MCF 10A (cell line): Measurements from ENCODE around the gene CPNE5. TPM values are rescaled to one million over a fixed set of nuclear protein-coding genes. Genes with fewer than 3 reads are reported as not detected.

ENCODE experiments used
- BruUV-seq: library from RNA; stranded (reverse); fragments of 400-500 nt; replicated peaks from 2 replicates; lab custom pipeline; 2021; lab: Mats Ljungman, UMichigan
- CTCF ChIA-PET: fragments of 300-600 bp; sonication (Branson Sonifier 250); formaldehyde crosslinking; extraction: SDS; loops from one replicate; lab custom pipeline; 2021; ENCODE audit warnings: antibody characterized with exemption, inconsistent platforms; lab: Yijun Ruan, JAX
- POLR2A ChIA-PET: fragments of 300-600, 350-650 bp; sonication (Branson Sonifier 250); formaldehyde crosslinking; extraction: SDS; loops from one replicate; lab custom pipeline; 2020; ENCODE audit warnings: antibody characterized with exemption, inconsistent platforms; lab: Yijun Ruan, JAX
- DNase-seq: peaks from one replicate; pipeline ENCODE4 v3.0.0-alpha.2; 2018; ENCODE audit not compliant: unreplicated experiment
- H3K27ac Mint-ChIP-seq: one replicate; pipeline ENCODE4 v1.8.0; 2022; ENCODE audit warnings: mild to moderate bottlenecking, low read depth, mixed read lengths; ENCODE audit not compliant: unreplicated experiment
- H3K27me3 Mint-ChIP-seq: one replicate; pipeline ENCODE4 v1.8.0; 2022; ENCODE audit warnings: mixed read lengths; ENCODE audit not compliant: insufficient read depth, unreplicated experiment
- H3K36me3 Mint-ChIP-seq: one replicate; pipeline ENCODE4 v1.8.0; 2022; ENCODE audit warnings: mild to moderate bottlenecking, moderate library complexity, mixed read lengths; ENCODE audit not compliant: insufficient read depth, unreplicated experiment
- H3K4me1 Mint-ChIP-seq: one replicate; pipeline ENCODE4 v1.8.0; 2022; ENCODE audit warnings: mixed read lengths; ENCODE audit not compliant: insufficient read depth, unreplicated experiment
- H3K4me3 Mint-ChIP-seq: one replicate; pipeline ENCODE4 v1.8.0; 2022; ENCODE audit warnings: mild to moderate bottlenecking, moderate library complexity, mixed read lengths; ENCODE audit not compliant: unreplicated experiment
- H3K9me3 Mint-ChIP-seq: one replicate; pipeline ENCODE4 v1.8.0; 2022; ENCODE audit warnings: mixed read lengths; ENCODE audit not compliant: unreplicated experiment
- intact Hi-C: fragments of 100-400 bp; cut with micrococcal nuclease; formaldehyde crosslinking; loops from 2 replicates; pipeline ENCODE4 v1.14.1; 2022
- total RNA-seq: library from RNA; stranded (reverse); gene quantifications from 2 replicates; pipeline ENCODE4 v1.2.3, GENCODE V29; 2022
- TF ChIP-seq, protein P1 (sequence below): fragments of 200-600 bp; IDR thresholded peaks from one replicate; pipeline ENCODE4 v1.8.0; 2022; ENCODE audit warnings: antibody characterized with exemption, mild to moderate bottlenecking; ENCODE audit not compliant: unreplicated experiment

CPNE5 gene
- total RNA-seq, 1 experiment from 2014 or later: not detected

DNA sequence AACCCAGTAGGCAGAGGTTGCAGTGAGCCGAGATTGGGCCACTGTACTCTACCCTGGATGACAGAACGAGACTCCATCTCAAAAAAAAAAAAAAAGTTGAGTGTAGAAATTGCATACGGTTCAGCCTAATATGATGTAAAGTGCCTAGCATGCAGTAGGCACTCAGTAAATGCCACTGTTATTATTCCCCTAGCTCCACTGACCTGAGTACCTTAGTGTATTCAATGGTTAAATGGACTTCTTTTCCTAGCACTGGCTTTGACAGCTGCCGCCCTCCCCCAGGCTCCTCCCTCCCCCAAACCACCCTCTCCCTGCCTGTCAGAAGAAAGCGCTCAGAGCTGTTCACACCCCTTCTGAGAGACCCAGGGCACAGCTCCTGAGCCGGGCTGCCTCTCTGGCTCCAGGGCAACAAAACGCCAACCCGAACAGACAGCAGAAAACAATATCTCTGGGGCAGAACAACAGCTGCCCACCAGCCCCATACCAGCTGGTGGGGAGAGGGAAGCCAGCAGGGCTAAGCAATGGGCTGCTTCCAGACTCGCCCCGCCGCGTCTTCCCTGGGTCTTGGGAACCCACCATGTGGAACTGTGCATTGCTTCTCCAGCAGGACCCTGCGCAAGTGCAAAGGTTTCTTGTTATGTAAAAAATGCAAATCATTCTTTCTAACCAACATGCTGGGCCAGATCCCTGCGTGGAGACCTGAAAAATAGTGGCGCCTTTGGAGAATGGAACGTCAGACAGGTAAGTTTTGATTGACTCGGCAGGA, 4.5 kb downstream of the CPNE5 start:
- no TSS peak for BruUV-seq
- Mint-ChIP-seq H3K36me3 (no peaks in the 10 kb centered on the region), H3K4me3 (no peak overlapping the region), H3K4me1 (peaks cover 11% of the 10 kb centered on the region), H3K9me3 (no peaks in the 10 kb centered on the region), H3K27me3 (peaks cover 15% of the 10 kb centered on the region), H3K27ac (no peak overlapping the region)
- DNase-seq: no peak
- POLR2A ChIA-PET: interaction anchor here (0.6 to 1.2 kb wide), 3 partner anchors 15 to 385 kb away, joined by 3 read pairs; no protein-coding TSS in a partner anchor
- TF ChIP-seq, protein P1, sequence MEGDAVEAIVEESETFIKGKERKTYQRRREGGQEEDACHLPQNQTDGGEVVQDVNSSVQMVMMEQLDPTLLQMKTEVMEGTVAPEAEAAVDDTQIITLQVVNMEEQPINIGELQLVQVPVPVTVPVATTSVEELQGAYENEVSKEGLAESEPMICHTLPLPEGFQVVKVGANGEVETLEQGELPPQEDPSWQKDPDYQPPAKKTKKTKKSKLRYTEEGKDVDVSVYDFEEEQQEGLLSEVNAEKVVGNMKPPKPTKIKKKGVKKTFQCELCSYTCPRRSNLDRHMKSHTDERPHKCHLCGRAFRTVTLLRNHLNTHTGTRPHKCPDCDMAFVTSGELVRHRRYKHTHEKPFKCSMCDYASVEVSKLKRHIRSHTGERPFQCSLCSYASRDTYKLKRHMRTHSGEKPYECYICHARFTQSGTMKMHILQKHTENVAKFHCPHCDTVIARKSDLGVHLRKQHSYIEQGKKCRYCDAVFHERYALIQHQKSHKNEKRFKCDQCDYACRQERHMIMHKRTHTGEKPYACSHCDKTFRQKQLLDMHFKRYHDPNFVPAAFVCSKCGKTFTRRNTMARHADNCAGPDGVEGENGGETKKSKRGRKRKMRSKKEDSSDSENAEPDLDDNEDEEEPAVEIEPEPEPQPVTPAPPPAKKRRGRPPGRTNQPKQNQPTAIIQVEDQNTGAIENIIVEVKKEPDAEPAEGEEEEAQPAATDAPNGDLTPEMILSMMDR: no peak
- CTCF ChIA-PET: interaction anchor here (0.7 to 1.3 kb wide), 3 partner anchors 17 to 467 kb away, joined by 3 to 10 read pairs (median 4); no protein-coding TSS in a partner anchor
- intact Hi-C loops: no loop called here

DNA sequence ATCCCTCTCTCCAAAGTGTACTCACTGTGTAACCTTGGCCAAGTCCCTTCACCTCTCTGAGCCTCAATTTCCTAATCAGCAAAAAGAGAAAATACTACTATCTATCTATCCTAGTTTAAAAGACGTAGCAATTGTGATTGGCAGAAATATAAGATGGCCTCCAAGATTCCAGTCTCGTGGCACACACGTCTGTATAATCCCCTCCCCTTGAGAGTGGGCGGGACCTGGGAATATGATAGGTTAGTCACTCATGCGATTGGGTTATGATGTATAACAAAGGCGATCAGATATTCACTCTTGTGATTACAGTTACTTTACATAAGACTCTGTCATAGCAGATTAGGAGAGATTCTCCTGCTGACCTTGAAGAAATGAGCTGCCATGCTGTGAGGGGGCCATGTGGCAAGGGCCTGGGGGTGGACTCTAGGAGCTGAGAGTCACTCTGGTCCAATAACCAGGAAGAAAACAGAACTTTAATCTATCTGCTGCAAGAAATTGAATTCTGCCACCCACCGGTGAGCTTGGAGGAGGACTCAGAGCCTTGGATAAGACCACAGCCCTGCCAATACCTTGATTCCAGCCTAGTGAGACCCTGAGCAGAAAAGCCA, 6.0 kb downstream of the CPNE5 start:
- CTCF ChIA-PET: interaction anchor here (0.6 kb wide), 1 partner anchor 531 kb away, joined by 3 read pairs; no protein-coding TSS in a partner anchor
- POLR2A ChIA-PET: interaction anchor here (0.9 kb wide), 1 partner anchor 16 kb away, joined by 3 read pairs; no protein-coding TSS in a partner anchor
- TF ChIP-seq, protein P1: no peak
- intact Hi-C loops: no loop called here
- H3K4me3 Mint-ChIP-seq: no peak overlapping the region
- BruUV-seq: no TSS peak
- no peaks in the 10 kb centered on the region for H3K9me3 Mint-ChIP-seq
- DNase-seq: no peak
- no peak overlapping the region for H3K27ac Mint-ChIP-seq
- peaks cover 11% of the 10 kb centered on the region for H3K4me1 Mint-ChIP-seq
- peaks cover 5% of the 10 kb centered on the region for H3K27me3 Mint-ChIP-seq
- H3K36me3 Mint-ChIP-seq: no peaks in the 10 kb centered on the region

DNA sequence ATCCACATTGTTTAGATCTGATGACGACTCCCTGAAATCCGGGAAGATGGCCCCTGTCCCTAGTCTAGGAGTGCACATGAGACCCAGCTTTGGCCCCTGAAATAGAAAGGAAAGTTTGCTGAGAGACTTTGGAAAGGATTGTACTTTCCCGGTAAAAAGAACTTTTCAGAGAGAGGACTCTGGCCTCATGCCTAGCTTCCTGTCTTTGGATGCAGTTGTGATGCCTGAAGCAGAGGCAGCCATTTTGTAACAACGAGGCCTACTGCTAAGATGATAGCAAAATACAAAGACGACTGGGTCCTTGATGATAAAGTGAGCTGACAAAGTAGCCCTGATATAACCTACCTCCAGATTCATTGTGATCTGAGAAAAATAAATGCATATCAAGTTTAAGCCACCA, 6.9 kb downstream of the CPNE5 start:
- H3K36me3 Mint-ChIP-seq: no peaks in the 10 kb centered on the region
- H3K27me3 Mint-ChIP-seq: no peaks in the 10 kb centered on the region
- CTCF ChIA-PET: interaction anchor here (0.7 to 1.5 kb wide), 2 partner anchors 17 to 66 kb away, joined by 3 to 5 read pairs; no protein-coding TSS in a partner anchor

More for the DNA sequence above, 6.9 kb downstream of the CPNE5 start:
- no TSS peak for BruUV-seq
- intact Hi-C loops: no loop called here
- Mint-ChIP-seq H3K4me3 (no peak overlapping the region), H3K4me1 (peaks cover 15% of the 10 kb centered on the region), H3K27ac (no peak overlapping the region), H3K9me3 (no peaks in the 10 kb centered on the region)
- no peak for DNase-seq
- POLR2A ChIA-PET: interaction anchor here (0.6 kb wide), 1 partner anchor 84 kb away, joined by 3 read pairs; no protein-coding TSS in a partner anchor
- TF ChIP-seq, protein P1: no peak
